Tibial nerve (tissue), 4 donors: ENCODE data around the gene SLC25A4.

Source experiments
- CTCF ChIP-seq, 5 experiments: fragments of 200-600 bp in 3 of 5; fragments of 450-650 bp in 2 of 5; sonication (generic) in 3 of 5; IDR thresholded peaks; one replicate each; pipeline ENCODE4 v1.5.1; 2016 to 2019; ENCODE audit warnings: antibody characterized with exemption in 5 of 5, mild to moderate bottlenecking in 3 of 5, moderate library complexity in 2 of 5
- EP300 ChIP-seq, 2 donors: sonication (generic); formaldehyde crosslinking; IDR thresholded peaks; one replicate each; pipeline ENCODE4 v1.6.1; 2017; ENCODE audit warnings: antibody characterized with exemption in 2 of 2, mild to moderate bottlenecking in 1 of 2
- POLR2A ChIP-seq, 2 donors: fragments of 450-650 bp; IDR thresholded peaks; one replicate each; pipeline ENCODE4 v1.6.1; 2017; ENCODE audit warnings: antibody characterized with exemption in 2 of 2, mild to moderate bottlenecking in 2 of 2, moderate library complexity in 2 of 2

- TF ChIP-seq CTCF (IDR thresholded peaks at IDR 0.05), result no peak
- no peak for TF ChIP-seq POLR2A (IDR thresholded peaks at IDR 0.05)
- TF ChIP-seq EP300 (IDR thresholded peaks at IDR 0.05), result no peak
Observed at GRCh38 chr4:185110375-185110823, 32.7 kb upstream of the SLC25A4 start.
